Stimulated activated CD8-positive, alpha-beta memory T cell treated with anti-CD3 and anti-CD28 coated beads, Interleukin-12 subunit alpha, Interleukin-12 subunit beta, amount 100 ng/mL, for 24 hours (primary cell): ENCODE results near the gene VPS26A.

Experiments
- DNase-seq: peaks from one replicate; pipeline ENCODE4 v3.0.0-alpha.2; 2020; ENCODE audit errors: extremely low read depth

VPS26A gene

DNA sequence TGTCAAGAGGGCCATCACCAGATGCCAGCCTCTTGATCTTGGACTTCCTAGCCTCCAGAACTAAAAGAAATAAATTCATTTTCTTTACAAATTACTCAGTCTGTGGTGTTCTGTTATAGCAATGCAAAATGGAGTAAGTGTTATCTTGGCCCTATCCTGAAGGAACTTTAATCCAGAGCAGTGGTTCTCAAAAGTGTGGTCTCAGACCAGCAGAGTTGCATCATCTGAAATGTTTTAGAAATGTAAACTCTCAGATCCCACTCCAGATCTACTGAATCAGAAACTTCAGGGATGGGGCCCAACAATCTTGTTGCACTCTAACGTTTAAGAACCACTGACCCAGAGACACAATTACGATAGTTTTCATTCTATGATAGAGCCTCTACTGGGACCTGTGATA is 52.8 kb downstream of the VPS26A start:
- DNase-seq: no peak

DNA sequence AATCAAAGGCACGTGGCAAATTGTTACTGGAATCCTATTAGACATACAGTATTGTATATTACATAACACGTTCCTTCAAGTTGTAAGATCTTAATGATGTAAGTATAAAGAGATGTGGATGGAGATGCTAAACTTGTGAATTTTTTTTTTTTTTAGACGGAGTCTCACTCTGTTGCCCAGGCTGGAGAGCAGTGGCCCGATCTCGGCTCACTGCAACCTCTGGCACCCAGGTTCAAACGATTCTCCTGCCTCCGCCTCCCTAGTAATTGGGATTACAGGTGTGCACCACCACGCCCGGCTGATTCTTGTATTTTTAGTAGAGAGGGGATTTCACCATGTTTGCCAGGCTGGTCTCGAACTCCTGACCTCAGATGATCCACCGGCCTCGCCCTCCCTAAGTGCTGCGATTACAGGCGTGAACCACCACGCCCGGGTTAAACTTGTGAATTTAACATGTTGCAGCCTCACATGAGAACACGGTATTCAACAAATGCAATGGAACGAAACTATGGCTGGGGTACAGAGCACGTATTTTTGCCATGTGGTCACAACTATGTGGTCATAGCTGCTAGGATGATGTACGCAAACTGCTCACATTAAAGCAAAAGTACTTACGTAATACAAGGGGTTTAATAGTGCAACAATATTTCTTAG is 55.2 kb downstream of the VPS26A start:
- DNase-seq: no peak

DNA sequence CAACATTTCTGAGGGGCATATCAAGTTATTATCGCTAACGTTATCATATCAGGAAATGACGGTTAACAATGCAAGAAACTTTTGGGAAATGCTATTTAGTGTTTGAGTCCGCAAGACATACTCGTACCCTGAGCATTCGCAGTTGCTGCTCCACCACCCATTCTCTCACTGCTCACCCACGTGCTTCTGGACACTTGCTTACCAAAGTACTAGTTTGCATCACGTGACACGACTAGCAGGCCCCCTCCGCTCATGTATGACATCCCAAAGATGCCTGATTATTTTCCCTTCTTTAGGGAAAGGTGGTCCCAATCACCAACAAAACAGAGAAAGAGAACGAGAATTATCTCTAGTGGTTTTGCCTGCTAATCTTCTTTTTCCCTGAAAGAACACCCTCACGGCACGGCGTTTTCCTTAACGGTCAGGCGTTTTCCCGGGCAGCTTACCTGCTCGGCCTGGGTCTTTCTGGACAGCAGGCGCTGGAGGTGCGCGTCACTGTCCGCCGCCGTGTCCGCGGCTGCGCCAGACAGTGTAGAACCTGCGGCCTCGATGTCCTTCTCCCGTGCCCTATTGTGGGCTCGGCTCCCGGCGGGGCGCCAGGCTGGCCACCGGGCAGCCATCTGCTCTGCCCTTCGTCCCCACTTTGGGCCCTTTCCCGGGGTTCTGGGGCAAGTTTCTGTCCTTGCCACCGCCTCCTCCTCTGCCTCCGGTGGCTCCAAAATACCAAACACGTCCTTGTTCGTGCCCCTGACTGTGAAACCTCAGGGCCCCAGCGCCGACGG is 56.0 kb downstream of the VPS26A start, which contains the start of gene SUPV3L1:
TSS of gene SUPV3L1 (plus strand) at position 492 of the 782 bp plus-strand sequence. CDS start at position 550, 58 bp downstream.
- peak; percentile 73 for DNase-seq

DNA sequence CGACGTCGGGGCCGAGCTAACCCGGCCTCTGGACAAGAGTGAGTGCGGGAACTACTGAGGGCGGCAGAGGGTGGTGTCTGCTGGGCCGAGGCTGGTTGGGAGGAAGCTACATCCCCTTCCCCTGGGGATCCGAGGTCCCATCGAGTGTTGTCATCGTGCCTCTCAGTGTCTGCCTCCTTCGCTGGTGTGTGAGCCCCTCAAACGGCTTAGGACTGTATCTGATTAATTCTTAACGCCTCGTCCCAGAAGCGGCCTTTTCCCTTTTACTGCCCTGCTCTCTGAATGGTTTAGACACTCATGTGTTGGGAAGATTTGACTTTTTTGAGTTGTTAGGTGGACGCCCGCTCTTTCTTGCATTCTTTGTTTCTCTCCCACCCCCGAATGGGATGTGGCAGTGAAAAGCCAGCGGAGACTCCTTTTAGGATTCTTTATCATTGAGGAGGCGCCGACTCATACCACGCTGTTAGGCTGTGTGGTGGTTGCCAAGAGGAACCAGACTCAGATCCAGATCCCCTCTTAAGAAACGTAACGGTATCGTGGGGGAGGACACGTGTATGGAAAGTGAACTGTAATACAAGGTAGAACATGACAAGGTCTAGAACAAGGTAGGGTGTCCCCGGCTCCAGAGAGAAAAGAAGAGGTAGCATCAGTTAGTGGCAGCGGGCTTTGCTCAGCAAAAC is 56.7 kb downstream of the VPS26A start:
- DNase-seq: no peak

DNA sequence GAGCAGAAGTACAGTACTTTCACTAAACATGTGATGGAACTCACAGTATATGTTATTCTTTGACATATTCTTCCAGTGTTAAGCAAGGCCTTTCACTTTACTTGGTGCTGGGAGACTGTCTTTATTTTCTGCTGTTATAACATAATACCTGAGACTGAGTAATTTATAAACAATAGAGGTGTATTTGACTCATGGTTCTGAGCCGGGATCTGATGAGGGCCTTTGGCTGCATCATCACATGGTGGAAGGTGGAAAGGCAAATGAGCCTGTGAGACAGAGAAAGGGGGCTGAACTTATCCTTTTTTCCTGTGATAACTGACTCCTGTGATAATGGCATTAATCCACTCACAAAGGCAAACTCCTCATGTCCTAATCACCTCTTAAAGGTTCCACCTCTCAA is 57.5 kb downstream of the VPS26A start:
- DNase-seq: no peak

DNA sequence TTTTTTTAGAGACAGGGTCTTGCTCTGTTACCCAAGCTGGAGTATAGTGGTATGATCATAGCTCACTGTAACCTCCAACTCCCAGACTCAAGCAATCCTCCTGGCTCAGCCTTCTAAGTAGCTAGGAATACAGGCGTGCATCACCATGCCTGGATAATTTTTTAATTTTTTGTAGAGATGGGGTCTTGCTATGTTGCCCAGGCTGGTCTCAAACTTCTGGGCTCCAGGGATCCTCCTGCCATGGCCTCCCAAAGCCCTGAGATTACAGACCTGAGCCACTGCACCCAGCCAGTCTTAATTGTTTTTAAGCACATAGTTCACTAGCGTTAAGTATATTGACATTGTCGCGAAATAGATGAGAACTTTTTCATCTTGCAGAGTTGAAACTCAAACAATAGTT is 58.0 kb downstream of the VPS26A start:
- no peak for DNase-seq

DNA sequence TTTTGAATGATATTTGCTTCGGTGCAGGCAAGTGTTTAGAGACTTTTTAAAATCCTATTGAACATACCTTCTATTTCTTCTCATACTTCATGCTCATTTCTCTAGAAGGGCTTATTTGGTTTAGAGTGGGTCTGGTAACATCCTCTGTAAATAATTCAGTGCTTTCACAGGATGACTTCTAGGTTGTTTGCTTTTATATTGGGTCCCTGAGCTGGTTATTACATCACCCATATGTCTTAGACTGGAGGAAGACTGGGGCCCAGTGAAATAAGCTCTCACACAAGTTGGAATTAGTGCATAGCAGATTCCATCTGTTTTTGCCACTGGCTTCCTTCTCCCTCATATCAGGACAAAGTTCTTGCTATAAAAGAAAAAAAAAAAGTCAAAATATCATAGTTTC is 62.5 kb downstream of the VPS26A start:
- DNase-seq: no peak

DNA sequence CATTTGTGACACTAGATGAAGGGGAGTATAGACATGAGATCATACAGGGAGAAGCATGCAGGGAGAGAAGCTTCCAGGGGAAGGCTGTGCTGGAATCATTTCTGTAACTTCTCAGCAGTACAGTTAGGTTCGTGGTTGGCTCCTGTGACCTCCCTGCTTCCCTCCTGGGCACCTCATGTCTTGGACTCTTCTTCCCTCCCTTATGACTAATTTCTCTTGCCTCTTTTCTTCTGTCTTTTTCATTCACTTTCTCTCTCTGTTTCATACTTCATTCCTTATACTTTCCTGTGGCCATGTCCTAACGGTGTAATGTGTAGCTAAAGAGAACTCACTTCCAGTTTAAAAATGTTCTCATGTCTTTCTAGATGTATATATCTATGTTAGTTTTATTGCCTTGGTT is 77.1 kb downstream of the VPS26A start:
- no peak for DNase-seq

DNA sequence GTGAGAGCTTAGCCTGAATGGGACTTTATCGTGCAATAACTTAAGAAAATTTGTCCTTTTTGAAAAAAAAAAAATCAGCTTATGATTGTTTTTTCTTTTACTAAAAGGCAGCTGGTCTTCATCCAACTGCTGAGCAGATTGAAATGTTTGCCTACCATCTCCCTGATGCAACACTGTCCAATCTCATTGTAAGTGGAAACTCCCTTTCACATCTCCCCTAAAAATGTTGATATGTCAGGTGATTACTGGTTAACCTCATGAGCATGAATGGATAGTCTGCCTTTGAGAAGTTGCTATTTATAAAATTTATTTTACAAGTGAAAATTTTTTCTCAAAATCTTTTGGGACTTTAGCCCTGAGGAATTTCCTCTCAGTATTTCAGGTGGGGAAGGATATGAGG is 78.4 kb downstream of the VPS26A start:
- no peak for DNase-seq

DNA sequence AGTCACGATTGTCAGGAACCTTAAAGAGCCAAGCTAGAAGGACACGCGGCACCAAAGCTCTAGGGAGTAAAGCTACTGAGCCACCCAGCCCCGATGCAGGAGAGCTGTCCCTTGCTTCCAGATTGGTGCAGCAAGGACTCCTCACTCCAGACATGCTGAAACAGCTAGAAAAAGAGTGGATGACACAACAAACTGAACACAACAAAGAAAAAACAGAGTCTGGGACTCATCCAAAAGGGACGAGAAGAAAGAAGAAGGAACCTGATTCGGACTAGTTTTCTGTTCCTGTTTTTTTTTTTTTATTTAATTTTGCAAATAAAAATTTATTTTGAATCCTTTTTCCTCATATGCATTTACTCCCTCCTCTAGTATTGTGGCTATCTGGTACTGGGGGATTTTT is 84.8 kb downstream of the VPS26A start:
- DNase-seq: no peak

DNA sequence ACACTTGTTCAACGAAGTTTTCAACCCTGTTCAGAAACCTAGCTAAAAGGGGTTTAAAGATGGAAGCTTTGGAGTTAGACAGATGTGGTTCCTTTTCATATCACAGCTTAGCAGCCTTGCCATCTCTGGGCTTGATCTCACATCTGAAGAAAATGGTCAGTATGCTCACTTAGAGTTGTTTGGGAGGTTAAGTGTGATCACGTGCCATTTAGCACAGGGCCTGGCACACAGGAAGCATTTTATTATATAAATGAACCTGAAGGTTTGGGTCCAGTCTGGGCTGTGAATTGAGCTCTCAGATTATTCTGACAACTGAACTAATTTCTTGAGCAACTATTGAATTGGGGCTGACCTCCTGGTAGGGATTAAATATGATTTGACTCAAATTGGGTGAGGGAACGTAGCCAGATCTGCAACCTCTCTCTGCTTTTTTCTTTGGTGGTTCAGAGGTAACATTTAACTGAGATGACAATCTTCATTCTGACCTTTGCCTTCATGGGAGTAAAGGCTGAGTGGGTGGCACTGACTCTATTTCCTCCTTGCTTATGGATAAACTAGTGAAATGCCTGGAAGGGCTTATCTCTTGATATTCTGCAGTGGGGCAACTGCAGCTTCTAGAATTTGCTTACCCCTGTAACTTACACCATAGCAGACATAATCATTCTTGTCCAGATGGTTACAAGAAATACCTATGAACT is 86.0 kb downstream of the VPS26A start:
- DNase-seq: no peak

DNA sequence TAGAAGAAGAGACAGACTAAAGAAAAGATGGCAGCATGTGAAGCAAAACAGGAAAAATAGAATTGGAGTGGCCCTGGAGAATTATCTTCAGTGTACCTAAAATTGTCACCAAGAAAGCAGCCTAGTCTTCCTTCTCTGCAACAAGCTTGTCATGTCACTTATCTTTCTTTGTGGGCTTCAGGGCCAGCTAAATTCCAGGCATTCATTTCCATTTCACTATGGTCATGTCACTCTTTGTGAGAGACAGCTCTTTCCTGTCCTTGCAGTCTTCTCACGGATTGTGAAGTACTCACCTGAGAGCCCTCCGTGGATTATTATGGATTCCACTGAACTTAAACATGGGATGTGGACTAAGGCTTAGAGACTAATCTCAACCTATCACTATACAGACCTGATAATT is 87.1 kb downstream of the VPS26A start:
- no peak for DNase-seq

DNA sequence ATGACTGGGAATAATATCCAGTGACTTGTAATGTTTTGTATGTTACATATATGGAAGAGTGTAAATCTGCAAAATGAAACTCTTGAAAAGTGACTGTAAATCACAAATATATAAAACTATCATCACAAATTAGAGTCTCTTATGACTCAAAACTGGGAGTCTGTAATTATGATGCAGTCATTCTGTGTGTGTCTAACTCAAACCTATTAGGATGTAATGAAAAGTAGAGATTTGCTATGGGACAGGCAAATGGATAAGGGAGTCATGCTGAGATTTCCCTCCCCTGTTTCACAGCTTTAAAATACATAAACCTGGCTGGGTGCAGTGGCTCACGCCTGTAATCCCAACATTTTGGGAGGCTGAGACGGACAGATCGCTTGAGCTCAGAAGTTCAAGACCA is 87.5 kb downstream of the VPS26A start:
- DNase-seq: no peak

DNA sequence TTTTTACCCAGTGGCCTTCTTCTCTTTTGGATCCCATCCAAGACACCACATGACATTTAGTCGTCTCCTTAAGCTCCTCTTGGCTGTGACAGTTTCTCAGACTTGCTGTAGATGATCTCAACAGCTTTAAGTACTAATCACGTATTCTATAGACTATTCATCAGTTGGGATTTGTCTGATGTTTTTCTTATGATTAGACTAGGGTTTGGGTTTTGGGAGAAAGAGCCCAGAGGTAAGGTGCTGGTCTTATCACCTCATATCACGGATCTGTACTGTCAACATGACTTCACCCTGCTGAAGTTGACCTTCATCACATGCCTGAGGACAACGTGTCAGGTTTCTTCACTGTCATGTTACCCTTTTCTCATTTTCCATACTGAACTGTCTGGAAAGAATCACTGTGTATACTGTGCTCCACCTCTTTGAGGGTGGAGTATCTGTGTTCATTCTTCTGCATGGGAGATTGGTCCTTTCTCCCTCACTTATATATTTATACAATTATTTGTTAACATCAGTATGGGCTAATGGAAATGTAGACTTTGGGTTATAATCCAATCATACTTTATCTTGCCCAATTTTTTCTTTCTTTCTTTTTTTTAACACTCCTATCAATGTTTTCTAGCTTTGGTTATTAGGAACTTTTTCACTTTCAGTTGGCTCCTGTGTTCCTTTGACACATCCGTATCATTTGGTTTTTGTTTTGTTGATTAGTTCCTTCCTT is 89.8 kb downstream of the VPS26A start:
- DNase-seq: no peak

DNA sequence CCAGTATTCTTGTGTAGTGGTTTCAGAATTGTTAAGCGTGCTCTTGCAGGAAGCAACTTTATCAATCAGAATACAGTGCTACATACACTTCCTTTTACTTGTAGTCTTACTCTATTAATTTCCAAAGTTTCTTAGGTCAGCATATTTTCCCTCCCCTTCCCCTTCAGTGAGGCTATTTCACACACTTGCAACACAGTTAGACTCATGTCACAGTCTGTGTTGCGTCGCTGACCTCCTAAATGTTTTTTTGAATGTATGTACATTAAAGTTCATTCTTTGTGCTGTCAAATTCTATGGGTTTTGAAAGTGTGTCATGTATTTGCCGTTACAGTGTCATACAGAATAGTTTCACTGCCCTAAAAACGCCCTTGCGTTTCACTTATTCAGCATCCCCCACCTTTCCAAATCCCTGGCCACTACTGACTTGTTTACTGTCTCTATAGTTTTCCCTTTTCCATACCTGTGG is 90.7 kb downstream of the VPS26A start:
- no peak for DNase-seq

DNA sequence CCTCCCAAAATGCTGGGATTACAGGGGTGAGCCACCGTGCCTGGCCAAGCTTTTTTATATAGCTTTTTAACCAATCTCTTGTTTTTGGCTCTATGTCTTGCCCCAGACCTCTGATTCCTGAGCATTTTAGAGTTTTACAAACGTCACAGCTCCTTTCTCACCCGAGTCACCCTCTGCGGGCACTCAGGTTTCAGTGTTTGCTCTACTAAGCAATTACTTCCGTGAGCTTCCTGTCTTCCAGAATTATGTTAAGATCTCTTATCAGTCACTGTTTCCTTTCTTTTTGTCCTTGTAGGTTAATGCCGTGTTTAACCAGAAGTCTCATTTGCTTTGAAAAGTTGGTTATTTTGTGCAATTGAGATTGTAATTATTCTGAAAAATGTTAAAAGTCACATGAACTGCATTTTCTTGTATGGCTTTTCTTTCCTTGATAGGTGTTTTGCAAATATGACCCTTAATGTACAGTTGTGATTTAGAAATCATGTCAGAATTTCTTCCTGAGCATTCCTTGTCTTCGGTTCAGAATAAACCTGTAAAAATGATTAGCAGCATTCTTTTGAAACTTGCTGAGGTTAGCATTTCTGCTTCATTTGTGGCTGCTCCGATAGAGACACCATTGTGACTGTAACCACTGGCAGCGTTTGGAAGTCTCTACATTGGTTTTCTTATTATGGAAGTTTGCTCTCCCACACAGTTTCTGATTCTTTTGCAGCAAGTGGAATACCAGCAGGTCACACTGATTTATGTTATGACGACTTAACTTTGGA is 91.6 kb downstream of the VPS26A start:
- no peak for DNase-seq

DNA sequence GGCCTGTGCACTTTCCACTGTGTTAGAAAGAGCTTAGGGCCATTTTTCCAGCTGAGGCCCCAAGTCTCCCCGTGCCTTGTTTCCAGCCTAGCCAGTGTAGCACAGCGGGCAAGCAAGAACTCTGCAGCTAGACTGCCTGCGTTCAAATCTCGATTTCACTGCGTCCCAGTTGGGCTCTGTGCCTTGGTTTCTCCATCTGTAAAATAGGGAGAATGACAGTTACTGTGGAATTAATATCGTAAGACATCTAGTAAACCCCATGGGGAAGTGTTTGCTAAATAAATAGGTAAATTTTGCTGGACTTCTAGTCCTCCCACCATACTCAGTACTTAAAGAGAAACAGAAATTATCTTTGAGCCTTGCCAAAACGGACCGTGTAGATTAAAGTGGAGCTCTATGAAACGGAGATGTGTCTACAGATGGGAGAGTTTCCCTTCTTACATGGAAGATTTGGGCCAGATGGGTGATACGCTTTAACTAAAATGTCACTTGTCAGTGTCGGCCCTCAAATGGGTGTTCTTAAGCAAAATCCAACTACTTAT is 92.7 kb downstream of the VPS26A start:
- no peak for DNase-seq

DNA sequence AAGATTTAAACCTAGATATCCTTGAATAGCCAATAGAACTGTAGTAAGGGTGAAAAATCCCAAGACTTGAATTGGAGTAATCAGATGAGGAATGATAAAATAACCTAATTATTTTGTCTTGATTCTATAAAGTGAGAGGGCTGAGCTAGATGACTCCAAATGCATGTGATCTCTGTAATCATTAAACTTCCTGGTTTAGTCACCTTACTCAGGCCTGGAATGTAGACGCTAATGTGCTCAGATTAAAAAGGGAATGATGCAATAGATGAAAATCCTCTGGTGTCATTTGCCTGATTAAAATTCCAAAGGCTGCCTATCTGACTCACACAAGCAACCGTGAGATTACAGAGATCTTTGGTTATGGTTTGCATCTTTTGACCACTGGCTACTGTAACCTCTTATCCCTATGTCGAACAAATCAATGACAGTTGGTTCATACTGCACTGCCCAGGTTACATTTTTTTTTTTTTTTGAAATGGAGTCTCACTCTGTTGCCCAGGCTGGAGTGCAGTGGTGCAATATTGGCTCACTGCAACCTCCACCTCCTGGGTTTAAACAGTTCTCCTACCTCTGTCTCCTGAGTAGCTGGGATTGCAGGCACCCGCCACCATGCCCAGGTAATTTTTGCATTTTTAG is 93.3 kb downstream of the VPS26A start:
- DNase-seq: no peak

DNA sequence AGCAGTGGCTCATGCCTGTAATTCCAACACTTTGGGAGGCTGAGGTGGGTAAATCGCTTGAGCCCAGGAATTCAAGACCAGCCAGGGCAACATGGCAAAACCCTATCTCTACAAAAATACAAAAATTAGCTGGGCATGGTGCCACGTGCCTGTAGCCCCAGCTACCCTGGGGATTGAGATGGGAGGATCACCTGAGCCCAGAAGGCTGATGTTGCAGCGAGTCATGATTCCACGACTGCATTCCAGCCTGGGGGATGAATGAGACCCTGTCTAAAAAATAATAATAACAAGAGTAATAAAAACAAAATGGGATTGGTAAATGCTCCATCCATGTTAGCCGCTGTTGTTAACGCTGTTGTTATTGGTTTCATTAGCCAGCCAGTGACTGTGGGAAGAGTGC is 94.9 kb downstream of the VPS26A start:
- DNase-seq: no peak

DNA sequence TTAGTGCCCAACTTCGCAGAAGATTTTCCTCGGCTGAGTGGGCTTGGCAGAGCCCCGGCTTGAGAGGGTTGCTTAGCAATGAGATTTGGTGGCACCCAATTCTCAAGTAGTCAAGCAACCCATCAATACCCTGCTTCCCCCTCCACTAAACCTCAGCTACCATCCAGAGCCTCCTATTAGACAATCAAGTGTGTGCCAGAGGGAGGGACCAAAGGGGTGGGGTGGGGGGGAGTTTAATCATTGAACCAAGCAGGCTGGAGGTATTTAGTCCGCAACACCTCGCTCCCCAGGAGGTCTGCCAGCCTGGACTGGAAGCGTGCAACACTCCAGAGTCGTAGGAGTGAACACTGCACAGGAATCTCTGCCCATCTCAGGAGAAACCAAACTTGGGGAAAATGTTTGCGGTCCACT is 96.1 kb downstream of the VPS26A start, which contains the start of gene HKDC1:
TSS of gene HKDC1 (plus strand) at position 292 of the 411 bp plus-strand sequence. CDS start at position 396, 104 bp downstream.
- DNase-seq: no peak
